HG03575 (cell line): ENCODE results near the gene OVCA2.

Experiments used
- ATAC-seq: cut with Tn5 transposase; IDR thresholded peaks from one replicate; pipeline ENCODE4 v1.9.1; 2021; ENCODE audit not compliant: unreplicated experiment, insufficient number of reproducible peaks, low FRiP score; ENCODE audit errors: extremely low read depth

The OVCA2 gene

DNA sequence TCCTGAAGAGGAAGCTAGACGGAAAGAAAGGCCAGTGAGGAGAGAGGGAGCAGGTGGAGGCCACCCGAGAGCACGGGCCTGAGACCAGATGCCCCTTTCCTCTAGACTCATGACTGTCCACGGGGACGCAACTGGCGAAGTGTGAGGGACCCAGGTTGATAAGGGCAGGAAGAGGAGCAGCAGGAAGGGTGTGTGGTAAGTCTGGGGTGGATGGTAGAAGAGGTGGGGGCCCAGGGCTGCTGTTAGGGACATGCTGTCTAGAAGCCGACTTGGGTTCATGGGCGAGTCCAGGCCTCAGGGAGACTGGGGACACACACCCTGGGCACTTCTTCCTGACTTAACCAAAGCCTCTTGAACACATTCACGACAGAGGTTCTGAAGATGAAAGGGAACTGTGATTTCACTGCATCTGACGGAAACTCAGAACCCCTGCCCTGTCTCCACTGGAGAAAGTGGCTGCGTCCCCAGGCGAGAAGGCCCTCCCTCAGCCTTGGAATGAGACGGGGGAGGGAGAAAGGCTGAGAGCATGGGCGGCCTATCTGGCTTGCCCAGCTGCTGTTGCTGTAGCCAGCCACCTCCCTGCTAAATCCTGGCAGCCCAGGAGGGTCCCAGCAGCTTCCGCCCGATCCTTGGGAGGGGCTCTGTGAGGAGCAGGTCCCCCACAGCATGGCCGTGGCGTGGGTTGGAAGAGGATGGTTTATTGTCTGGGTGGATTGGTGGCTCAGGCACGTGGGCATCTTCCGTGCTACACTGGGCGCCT, 19.0 kb downstream of the OVCA2 start:
- ATAC-seq: no peak

DNA sequence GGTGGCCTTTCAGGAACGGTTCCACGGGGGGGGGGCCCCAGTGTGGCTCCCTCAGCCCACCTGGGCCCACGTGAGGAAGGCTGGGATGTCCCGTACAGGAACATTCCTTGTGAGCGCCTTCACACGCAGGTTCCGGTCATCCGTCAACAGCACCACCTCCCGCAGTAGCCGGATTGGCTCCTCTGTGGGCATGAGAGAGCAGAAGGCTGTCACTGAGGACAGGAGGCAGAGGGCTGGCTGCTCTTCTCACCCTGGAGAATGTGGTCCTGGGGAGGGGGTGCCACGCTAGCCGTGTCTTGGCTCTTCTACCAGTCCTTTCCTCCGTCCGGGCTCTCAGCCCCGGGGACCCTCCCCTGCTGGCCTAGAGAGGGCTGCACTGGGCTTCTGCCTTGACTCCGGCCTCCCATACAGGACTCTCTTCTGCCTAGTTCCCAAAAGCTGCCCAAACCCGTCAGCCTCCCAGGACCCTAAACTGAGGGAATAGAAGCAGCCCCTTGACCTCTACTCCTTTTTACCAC, 19.7 kb downstream of the OVCA2 start:
- no peak for ATAC-seq

DNA sequence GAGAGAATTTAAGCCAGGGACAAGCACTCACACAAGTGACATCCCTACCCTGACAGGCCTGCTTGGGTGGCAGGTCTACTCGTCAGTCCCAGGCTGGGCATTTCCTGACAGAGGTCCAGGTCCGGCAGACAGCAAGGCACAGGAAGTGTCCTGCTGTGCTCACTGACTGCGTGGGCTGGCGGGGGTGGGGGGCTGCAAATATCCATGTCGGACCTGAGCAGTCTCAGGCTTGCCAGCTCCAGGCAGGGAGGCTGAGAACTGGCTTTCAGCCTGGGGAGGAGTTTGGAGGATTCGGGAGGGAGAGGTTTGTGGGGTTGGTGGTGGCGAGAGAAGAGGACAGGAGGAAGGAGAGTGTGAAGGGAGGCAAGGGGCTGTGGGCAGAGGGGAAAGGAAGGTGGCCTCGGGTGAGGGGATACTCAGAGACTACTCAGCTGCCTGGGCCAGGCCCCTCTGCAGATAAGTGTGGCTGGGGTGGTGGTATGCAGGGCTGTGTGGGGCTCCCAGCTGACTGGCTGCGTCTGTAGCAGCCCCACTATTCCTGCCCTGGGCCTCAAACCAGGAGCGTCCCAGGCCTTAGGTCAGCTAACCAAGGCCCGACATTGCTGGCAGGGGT, 20.9 kb downstream of the OVCA2 start:
- ATAC-seq: no peak

DNA sequence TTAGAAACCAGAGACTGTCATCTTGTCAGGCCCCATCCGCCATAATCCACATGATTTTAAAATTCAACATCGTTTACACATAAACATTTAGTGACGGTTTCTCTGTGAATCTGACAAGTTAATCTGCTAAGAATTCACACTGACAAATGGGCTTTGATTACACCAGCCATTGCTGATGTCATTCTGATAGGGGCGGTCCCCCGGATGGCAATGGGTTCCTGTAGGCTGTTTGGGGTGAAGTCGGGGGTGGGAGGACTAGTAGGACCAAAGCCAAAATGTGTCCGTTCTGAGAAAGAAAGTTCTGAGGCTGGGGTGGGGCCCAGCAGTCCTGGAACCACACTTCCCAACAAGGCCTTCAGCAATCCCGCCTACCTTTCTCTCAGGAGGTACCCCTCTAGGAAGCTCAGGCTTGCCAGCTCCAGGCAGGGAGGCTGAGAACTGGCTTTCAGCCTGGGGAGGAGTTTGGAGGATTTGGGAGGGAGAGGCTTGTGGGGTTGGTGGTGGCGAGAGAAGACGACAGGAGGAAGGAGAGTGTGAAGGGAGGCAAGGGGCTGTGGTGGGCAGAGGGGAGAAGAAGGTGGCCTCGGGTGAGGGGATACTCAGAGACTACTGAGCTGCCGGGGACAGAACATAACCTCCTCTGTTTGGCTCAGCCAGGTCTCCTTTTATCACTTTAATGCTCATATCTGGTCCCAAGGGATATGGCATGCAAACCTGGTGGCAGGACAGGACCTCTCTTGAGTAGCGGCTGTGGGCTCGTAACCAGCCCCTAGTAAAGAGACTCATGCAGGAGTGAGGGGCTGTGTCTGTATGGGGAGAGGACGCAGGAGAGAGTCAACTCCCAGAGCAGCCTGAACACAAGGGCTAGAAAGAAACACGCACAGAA, 21.7 kb downstream of the OVCA2 start:
- ATAC-seq: no peak

DNA sequence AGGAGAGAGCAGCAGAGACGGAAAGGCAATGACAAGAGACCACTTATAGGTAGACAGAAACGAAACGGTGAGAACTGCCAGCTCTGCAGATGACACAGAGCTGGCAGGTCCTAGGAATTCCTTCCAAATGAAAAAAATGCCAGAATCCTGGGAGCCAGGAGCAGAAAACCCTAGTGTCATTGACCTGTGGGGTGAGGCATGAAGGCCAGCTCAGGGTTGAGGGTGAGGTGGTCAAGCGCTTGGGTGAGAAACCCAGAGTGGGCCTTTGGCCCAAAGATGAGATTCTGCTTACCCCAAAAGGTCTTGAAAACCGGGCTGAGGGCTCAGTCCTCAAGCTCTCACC, 22.3 kb downstream of the OVCA2 start:
- no peak for ATAC-seq

DNA sequence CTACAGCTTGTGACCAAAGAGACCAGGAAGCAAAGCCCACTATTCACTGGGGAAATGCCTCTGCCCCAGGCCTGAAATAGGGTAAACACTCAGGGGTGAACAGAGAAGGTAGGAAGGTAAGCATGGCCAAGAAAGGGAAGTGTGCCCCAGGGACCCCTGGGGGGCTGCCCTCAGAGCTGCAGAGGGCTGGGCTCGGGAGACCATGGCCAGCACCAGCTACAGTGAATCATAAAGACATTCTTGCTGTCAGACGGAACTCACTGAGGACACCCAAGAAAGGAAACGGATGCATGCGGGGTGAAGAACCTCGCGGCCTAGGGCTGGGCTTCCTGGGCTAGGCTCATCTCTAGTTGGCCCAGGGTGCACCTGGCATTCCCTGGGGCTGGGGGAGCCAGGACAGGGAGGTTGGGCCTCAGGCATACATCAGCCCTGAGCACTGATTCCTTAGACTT, 22.7 kb downstream of the OVCA2 start:
- no peak for ATAC-seq

DNA sequence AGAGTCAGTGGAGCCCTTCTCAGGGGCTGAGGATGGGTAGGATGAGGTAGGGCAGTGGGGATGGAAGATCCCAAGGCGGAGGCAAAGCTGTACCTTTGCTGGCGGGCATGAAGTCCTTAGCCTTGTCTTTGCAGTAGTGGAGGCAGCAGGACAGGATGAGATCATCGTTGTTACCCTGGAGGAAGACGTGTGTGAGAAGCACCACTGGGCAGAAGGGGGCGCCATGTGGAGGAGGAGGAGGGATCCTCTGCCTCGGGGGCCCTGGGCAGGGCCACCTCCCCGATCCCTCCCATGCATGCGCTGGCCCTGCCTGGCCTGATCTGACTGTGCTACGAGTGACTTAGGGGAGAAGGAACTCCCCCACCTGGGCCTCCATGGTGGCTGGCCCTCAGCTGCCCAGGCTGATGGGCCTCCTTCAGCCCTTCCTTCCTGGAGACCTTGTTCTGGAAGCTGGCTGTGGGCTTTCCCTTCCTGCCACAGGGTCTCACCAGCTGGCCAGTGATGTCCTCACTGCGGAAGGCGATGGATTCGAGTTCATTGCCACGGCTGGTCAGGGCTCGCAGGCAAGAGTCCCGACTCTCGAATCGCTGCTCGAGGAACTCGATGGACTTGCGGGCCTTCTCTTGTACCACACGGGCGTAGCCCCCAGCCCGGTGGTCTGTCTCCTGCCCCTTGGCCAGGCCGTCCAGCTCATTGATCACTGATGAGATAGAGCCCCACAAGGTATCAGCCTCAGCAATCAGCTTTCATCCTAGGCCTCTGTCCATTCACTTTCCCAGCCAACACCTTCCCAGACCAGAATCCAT, 23.4 kb downstream of the OVCA2 start:
- no peak for ATAC-seq

DNA sequence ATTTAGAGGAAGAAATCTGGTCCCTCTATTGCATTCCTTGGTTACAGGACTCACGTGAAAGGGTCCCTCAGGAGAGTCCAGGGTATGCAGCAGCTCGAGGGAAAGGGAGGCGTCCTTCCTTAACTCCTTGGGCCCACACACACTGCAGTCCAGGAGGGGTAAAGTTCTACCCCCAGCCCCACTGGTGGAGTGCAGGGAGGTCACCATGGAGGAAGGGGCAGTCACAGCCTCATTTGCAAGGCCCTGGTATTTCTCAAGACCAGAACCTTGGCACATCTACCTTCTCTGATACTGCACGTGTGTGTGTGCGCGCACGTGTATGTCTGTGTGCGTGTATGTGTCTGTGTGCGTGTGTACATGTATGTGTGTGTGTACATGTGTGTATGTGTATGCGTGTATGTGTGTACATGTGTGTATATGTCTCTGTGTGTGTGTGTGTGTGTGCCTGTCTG, 24.2 kb downstream of the OVCA2 start:
- ATAC-seq: no peak

DNA sequence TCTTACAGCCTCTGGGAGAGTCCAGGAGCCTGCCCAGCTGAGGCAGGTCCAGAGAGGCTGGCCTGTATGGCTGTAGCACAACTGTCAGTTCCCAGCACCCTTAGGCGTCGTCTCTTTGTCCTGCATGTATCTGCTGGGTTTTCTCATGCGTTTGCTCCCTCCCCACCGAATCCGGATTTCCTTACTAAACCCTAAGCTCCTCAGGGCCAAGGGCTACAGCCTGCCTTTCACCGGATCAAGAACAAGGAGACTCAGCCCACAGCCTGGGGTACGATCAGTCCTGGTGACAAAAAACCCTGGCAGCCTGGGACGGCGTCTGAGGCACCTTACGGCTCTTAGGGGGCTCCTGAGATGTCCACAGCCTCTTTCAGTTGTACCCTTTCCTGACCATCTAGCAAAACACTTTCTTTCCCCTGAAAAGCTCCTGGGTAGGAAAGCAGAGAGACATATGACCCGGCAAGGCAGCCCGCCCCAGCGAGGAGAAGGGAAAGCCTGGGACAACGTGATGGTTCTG, 25.3 kb downstream of the OVCA2 start:
- no peak for ATAC-seq

DNA sequence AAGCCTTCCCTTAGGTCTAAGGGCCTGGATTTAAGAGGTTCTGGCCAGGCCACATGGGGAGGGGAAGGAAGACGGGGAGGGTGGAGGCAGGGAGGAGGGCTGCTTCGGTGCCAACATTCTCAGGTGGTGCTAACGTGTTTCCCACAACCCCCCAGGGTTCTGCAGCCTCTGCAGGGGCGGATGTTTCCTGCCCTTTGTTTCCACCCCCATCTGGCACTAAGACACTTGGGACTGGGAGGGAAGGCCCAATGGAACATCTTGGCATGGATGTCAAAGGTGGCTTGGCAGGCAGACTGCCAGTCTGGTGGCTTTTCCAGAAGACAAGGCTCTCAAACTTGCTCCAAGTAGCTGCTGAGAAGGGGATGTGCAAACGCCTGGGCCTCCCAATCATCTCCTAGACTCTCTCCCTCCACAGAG, 25.8 kb downstream of the OVCA2 start:
- ATAC-seq: no peak

DNA sequence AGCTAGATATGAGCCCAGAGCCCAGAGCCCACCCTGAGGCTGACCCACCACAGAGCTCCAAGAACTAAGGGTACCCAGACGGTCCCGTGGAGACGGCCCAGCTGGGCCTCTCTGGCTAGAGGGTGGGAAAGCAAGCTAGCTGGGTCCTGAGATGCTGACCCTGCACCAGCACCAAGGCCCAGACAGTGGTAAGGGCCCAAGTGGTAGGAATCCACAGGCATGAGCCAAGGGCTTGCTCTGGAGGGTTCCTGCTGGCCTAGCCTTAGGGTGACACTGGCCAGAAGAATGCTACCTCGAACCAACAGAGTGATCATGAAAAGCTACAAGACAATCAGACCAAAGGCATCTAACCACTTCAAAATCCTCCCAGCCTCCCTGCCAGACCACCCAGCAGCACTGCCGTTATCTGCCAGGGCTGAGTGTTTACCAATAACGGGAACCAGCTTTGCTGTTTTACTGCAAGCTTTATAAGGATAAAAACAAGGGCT, 26.3 kb downstream of the OVCA2 start:
- no peak for ATAC-seq

DNA sequence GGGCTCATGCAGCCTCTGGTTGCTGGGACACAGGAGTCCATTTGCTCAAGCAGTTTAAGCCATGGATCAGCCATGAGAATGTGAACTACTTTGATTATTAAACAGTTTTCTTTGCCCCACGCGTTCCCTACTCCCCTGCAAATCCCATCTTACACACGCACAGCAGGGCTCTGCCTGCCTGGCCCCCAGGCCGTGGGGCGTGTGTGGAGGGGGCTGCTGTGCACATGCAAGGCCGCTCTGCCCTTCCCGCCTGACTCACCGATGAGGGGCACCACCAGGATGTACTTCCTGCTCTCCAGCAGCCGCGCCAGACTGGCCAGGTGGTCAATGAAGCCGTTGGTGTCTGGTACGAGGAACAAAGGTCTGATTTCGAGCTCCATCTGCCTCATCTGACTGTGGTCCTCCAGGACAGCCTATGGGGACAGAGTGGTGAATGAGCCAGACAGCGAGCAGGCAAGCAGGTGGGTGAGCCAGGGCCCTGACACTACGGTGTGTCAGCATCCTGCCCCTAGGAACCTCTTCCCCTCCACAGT, 26.8 kb downstream of the OVCA2 start:
- ATAC-seq: no peak

DNA sequence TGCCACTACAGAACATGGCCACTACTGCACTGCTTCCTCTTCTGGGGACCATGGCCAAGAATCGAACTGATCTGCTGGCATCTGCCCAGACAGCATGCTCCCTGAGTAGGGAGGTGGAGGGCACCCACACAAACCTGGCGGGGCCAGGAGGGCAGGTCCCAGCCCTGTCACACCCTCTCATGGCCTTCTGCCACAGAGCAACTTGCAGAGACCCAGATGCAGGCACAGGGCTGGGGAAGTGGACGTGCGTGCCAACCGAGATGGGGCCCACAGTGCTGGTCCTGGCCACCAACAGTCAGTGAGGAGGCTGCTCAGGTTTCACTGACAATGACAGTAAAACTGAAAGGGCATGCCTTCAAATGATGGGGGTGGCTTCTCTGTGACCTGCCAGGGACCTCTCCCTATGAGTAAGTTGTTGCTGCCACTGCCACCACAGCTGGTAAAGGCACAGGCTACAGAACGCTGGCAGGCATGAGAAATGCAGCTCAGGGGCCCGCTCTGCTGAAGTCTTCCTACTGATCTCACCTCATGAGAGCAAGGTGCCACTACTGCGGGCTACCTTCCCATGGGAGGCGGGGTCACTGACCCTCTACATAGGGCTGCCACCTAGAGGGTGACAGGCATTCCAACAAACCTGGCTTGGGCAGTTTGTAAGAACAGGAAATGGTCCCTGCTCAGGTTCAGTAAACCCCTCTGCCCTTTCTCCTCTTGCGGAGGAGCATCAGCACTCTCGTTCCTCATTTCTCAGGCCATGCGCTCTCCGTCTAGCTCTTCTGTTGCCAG, 28.6 kb downstream of the OVCA2 start:
- ATAC-seq: peak; percentile 70

DNA sequence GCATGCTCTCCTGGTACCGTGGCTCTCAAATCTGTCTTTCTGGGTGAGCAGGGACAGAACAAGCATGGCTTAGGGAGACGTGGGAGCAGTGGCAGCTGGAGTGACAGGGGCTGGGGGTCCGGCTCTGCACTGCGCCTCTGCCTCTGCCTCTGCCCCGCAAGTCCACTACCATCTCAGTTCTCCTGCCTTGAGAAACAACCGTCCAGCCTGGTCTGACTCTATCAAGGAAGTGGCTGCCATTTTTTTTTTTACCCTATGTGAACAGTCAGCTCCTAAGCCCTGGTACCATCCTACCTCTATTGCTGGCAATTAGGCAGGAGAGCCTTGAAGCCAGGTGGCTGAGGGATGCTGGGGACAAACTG, 29.2 kb downstream of the OVCA2 start:
- peak; percentile 2 for ATAC-seq

DNA sequence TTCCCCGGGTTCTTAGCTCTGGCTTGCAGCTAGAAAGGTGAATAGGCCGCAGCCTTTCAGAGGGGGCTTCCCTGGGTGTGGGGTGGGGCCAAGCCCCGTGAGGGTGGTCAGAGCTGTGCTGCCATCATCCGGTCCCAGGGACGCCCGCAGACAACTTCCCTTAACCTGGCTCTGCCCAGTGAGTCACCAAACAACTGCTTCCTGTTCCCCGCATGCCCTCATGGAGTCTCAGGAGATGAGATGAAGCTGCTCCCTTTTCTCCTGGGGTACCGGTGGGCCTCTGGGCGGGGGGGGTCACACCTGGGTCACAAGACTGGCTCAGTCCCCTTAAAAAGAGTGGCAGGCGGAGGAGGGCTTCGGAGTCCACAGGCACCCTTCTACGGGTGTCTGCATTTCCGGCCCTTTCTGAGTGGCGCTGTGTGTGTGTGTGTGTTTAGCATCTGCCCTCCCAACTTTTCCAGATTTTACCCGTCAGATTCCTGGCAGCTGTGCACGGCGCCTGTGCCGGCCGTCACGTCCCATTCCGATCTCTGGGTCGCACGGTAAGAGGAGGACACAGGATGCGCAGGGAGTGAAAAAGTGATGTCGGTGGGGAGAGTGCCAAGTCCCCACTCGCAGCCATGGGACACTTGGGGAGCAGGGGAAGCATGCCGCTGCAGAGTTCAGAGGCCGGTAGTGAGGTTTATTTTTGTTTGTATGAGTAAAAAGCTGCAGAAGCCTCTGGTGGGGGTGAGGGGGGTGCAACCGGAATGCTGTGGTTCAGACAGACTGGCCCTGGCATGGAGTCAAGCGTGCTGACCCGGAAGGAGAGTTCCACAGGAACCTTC, 29.8 kb downstream of the OVCA2 start:
- ATAC-seq: no peak

DNA sequence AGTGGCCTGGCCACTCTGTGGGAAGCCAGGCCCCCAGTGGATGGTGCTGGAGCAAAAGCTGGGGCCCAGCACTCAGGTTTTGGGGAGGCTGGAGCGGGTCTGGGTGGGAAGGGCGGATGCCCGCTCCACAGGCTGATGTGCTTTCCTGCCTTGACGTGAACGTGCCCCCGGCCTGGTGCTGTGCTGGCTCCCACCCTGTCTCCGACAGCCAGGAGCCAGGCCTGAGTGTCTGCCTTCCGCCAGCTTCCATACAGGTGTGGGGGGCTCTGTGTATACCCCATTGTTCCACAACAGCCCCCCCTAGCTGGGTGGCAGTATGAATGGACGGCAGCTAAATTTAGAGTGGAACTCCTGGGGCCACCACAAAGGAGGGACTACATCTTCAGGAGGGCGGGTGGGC, 33.1 kb downstream of the OVCA2 start:
- no peak for ATAC-seq
